K562 (cell line): Measurements from ENCODE around the gene PCBP3. TPM values are rescaled to one million over a fixed set of nuclear protein-coding genes. Genes with fewer than 3 reads are reported as not detected.
A peak's percentile ranks its signal among the peaks of the same experiment; 100 is the strongest.

ENCODE experiments used
- ATAC-seq: fragments of 200-7000 bp; cut with Tn5 transposase; 3 replicates; pipeline ENCODE4 v1.9.1; 2020; ENCODE audit warnings: moderate library complexity
- BruUV-seq: library from RNA; stranded (reverse); fragments of 400-500 nt; replicated peaks from 2 replicates; lab custom pipeline; 2021; lab: Mats Ljungman, UMichigan
- CTCF ChIA-PET: fragments of 300-600 bp; formaldehyde crosslinking; extraction: SDS; loops from one replicate; lab custom pipeline; 2021; ENCODE audit warnings: low intra/inter-chr PET ratio; lab: Yijun Ruan, JAX
- POLR2A ChIA-PET: fragments of 300-600, 350-650 bp; sonication (Branson Sonifier 250); formaldehyde crosslinking; extraction: SDS; loops from one replicate; lab custom pipeline; 2021; ENCODE audit warnings: antibody characterized with exemption, inconsistent platforms; lab: Yijun Ruan, JAX
- DNase-seq, 4 experiments: peaks; one replicate each; pipeline versions ENCODE4 v3.0.0 to v3.0.0-alpha.2; 2011 to 2018; ENCODE audit warnings: low spot score in 3 of 4, mixed read lengths in 3 of 4; ENCODE audit errors: extremely low read depth in 1 of 4
- FAIRE-seq: peaks from 2 replicates; lab custom pipeline; 2011; peaks lifted over from hg19 to GRCh38; lab: Jason Lieb, UNC
- H2AFZ ChIP-seq: 2 replicates; pipeline ENCODE4 v1.6.0; 2011; ENCODE audit warnings: low read depth, low read length, control low read depth, inconsistent platforms
- H3K27ac ChIP-seq: fragments of 200-600 bp; 3 replicates; pipeline ENCODE4 v1.8.0; 2011; ENCODE audit warnings: low read depth, mild to moderate bottlenecking, control low read depth, inconsistent platforms, low read length, moderate library complexity, mixed read lengths; ENCODE audit errors: extremely low read depth
- H3K27me3 ChIP-seq, 2 experiments: fragments of 300-600 bp in 1 of 2; 2 replicates in 1 of 2; 3 replicates in 1 of 2; pipeline versions ENCODE4 v1.6.0 to v1.8.0; 2011; ENCODE audit warnings: inconsistent platforms in 2 of 2, low read length in 2 of 2, mild to moderate bottlenecking in 1 of 2, mixed read lengths in 1 of 2, moderate library complexity in 1 of 2; ENCODE audit not compliant: control insufficient read depth in 2 of 2, insufficient read depth in 2 of 2
- H3K36me3 ChIP-seq: fragments of 300-600 bp; 3 replicates; pipeline ENCODE4 v1.8.0; 2011; ENCODE audit warnings: mild to moderate bottlenecking, low read length, inconsistent platforms; ENCODE audit not compliant: control insufficient read depth, insufficient read depth
- H3K4me1 ChIP-seq, 2 experiments: fragments of 200-600 bp in 1 of 2; replicated peaks in 1 of 2; 2 replicates in 1 of 2; 3 replicates in 1 of 2; pipeline versions ENCODE4 v1.5.1 to v1.8.0; 2011; ENCODE audit warnings: inconsistent platforms in 2 of 2, low read length in 2 of 2, mild to moderate bottlenecking in 1 of 2, mixed read lengths in 1 of 2, moderate library complexity in 1 of 2; ENCODE audit not compliant: control insufficient read depth in 2 of 2, insufficient read depth in 2 of 2
- H3K4me2 ChIP-seq: 2 replicates; pipeline ENCODE4 v1.6.1; 2011; ENCODE audit warnings: low read length, control low read depth, inconsistent platforms, mixed read lengths; ENCODE audit not compliant: insufficient read depth
- H3K4me3 ChIP-seq: fragments of 200-600 bp; sonication (generic), shearing (Covaris generic); 2 replicates; pipeline ENCODE4 v1.5.1; 2016; ENCODE audit warnings: control low read depth, inconsistent platforms
- H3K79me2 ChIP-seq: fragments of 200-600 bp; 3 replicates; pipeline ENCODE4 v1.8.0; 2011; ENCODE audit warnings: low read length, inconsistent platforms; ENCODE audit not compliant: control insufficient read depth, insufficient read depth
- H3K9ac ChIP-seq, 2 experiments: 2 replicates each; pipeline versions ENCODE4 v1.6.0 to v1.6.1; 2011; ENCODE audit warnings: low read depth in 2 of 2, low read length in 2 of 2, control low read depth in 1 of 2, inconsistent platforms in 1 of 2, mild to moderate bottlenecking in 1 of 2, mixed read lengths in 1 of 2; ENCODE audit not compliant: insufficient read depth in 1 of 2
- H3K9me1 ChIP-seq: one replicate; pipeline ENCODE4 v1.6.0; 2011; ENCODE audit warnings: inconsistent platforms, mild to moderate bottlenecking, low read length, moderate library complexity; ENCODE audit not compliant: control insufficient read depth, insufficient read depth
- H3K9me3 ChIP-seq: replicated peaks from 2 replicates; pipeline ENCODE4 v1.5.1; 2011; ENCODE audit warnings: low read depth, low read length, inconsistent platforms; ENCODE audit not compliant: control insufficient read depth, insufficient read depth
- H4K20me1 ChIP-seq: replicated peaks from 2 replicates; pipeline ENCODE4 v1.6.1; 2011; ENCODE audit warnings: low read length, inconsistent platforms, mixed read lengths; ENCODE audit not compliant: control insufficient read depth, insufficient read depth
- E2F4 ChIP-seq: sonication (generic); formaldehyde crosslinking; IDR thresholded peaks from 2 replicates; pipeline ENCODE4 v1.8.0; 2022; ENCODE audit warnings: mild to moderate bottlenecking, low read depth, missing genetic modification reagents
- ZNF407 ChIP-seq: fragments of 450-650 bp; IDR thresholded peaks from 2 replicates; pipeline ENCODE4 v1.6.1; 2016; ENCODE audit warnings: low read depth
- ZNF696 ChIP-seq: fragments of 250-450 bp; sonication (Bioruptor Pico); conservative IDR thresholded peaks from 2 replicates; pipeline ENCODE4 v1.4.0; 2020; ENCODE audit warnings: mild to moderate bottlenecking, moderate library complexity
- WGBS: fragments of 100-300 bp; shearing (Covaris generic); methylation state at CpG from one replicate; pipeline ENCODE4 v1.1.6; 2016; ENCODE audit warnings: low coverage, mixed read lengths; ENCODE audit not compliant: insufficient coverage; ENCODE audit errors: missing lambda C conversion rate; 5-methylcytosine and 5-hydroxymethylcytosine counted together
- in situ Hi-C: fragments of 300-500 bp; cut with MboI; formaldehyde crosslinking; loops from 4 replicates; pipeline ENCODE4 v1.15.0; 2018; ENCODE audit warnings: inconsistent platforms, mixed read lengths
- intact Hi-C: fragments of 100-400 bp; cut with micrococcal nuclease; formaldehyde crosslinking; loops from 2 replicates; pipeline ENCODE4 v1.14.2; 2022
- polyA plus RNA-seq, 8 experiments: library from polyadenylated mRNA; depleted of rRNA in 4 of 8; stranded (reverse) in 5 of 8; unstranded in 3 of 8; fragments of >200 nt; fragmentation: Nextera tagmentation in 2 of 8; fragmentation: Illumina TruSeq in 1 of 8; extraction: Ambion mirVana in 2 of 8; extraction: Trizol in 1 of 8; gene quantifications; 2 replicates each; pipeline versions ENCODE4 v1.2.1 to v1.2.3, GENCODE V29; 2011 to 2014; ENCODE audit warnings: inconsistent platforms in 1 of 8, missing spikeins in 1 of 8
- total RNA-seq, 7 experiments: library from RNA; depleted of rRNA in 6 of 7; stranded (reverse); fragments of >200 nt in 6 of 7; fragmentation: Illumina TruSeq in 2 of 7; extraction: Trizol in 2 of 7; gene quantifications; 2 replicates each; pipeline versions ENCODE4 v1.2.1 to v1.2.3, GENCODE V29; 2011 to 2021; ENCODE audit warnings: low replicate concordance in 1 of 7
- TF ChIP-seq, protein P1 (sequence below): IDR thresholded peaks from 2 replicates; pipeline ENCODE4 v1.6.1; 2016; ENCODE audit warnings: missing genetic modification characterization, missing compliant biosample characterization

PCBP3 gene
- total and polyA plus RNA-seq, 9 of the 15 experiments (the other 6 are each of a cell fraction or from before 2014, with no cell fraction given), result 0.18 TPM; not detected in 8

- no peak for TF ChIP-seq ZNF407
These were observed 310.7 kb downstream of the PCBP3 start (continued) for GRCh38 chr21:45954261-45954660.

DNA sequence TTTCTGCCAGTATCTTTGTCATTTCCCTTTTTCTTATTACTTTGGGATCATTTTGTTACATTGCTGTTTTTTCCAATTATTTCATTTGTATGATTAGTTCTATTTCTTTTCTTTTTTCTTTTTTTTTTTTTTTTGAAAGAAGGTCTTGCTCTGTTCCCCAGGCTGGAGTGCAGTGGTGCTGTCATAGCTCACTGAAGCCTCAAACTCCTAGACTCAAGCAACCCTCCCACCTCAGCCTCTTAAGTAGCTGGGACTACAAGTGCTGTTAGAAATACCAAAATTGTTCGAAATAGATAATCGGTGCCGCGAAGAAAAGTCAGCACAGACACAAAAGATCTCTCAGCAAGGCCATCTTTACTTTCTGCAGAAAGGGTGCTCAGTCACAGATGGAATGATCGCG, 311.4 kb downstream of the PCBP3 start:
- Histone ChIP-seq H3K4me1 (peaks cover 0 to 8% of the 10 kb centered on the region in 2 experiments; a peak in 1 of 5 replicates), H3K4me3 (no peak overlapping the region), H3K9me3 (no peaks in the 10 kb centered on the region; the same call in 1 of the 2 replicates), H4K20me1 (no peaks in the 10 kb centered on the region; the same call in 1 of the 2 replicates), H3K4me2 (no peak overlapping the region), H3K27me3 (peaks cover 24 to 38% of the 10 kb centered on the region in 2 experiments), H2AFZ (no peak overlapping the region), H3K79me2 (no peaks in the 10 kb centered on the region), H3K36me3 (no peaks in the 10 kb centered on the region), H3K9me1 (no peaks in the 10 kb centered on the region)
- POLR2A ChIA-PET, result interaction anchor here (0.6 to 1.0 kb wide), 4 partner anchors 10 to 427 kb away, joined by 3 read pairs; no protein-coding TSS in a partner anchor
- ATAC-seq (no peak), FAIRE-seq (no peak), DNase-seq (no peak)
- WGBS, result 1% methylated on average over 6 of the region's 6 CpGs
- intact Hi-C loops, result no loop called here
- CTCF ChIA-PET, result no interaction called here
- TF ChIP-seq ZNF696 (CRISPR knock-in tag), result no peak
- TF ChIP-seq, protein P1, sequence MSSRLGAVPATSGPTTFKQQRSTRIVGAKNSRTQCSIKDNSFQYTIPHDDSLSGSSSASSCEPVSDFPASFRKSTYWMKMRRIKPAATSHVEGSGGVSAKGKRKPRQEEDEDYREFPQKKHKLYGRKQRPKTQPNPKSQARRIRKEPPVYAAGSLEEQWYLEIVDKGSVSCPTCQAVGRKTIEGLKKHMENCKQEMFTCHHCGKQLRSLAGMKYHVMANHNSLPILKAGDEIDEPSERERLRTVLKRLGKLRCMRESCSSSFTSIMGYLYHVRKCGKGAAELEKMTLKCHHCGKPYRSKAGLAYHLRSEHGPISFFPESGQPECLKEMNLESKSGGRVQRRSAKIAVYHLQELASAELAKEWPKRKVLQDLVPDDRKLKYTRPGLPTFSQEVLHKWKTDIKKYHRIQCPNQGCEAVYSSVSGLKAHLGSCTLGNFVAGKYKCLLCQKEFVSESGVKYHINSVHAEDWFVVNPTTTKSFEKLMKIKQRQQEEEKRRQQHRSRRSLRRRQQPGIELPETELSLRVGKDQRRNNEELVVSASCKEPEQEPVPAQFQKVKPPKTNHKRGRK (tag), result peak; percentile 41; the same call in 1 of the 2 replicates
- no peak for TF ChIP-seq E2F4
- TF ChIP-seq, all 486 proteins: peak for 1
- no peak overlapping the region for H3K27ac ChIP-seq
- in situ Hi-C loops, result no loop called here
- BruUV-seq, result no TSS peak
- H3K9ac ChIP-seq, result no peak overlapping the region
